Cardiac fibroblast (primary cell): ENCODE data around the gene TAF4B.

Experiments
- DNase-seq, 2 donors: peaks; one replicate each; pipeline versions ENCODE4 v3.0.0 to v3.0.0-alpha.2; 2010; ENCODE audit warnings: low read depth in 2 of 2
- H3K4me3 ChIP-seq, 2 donors: replicated peaks in 1 of 2; 1 replicate in 1 of 2; 2 replicates in 1 of 2; pipeline ENCODE4 v1.5.1; 2011; ENCODE audit warnings: low read depth in 2 of 2, low read length in 2 of 2, mild to moderate bottlenecking in 2 of 2, moderate library complexity in 1 of 2
- TF ChIP-seq, protein P1 (sequence below): IDR thresholded peaks from one replicate; pipeline ENCODE4 v1.5.1; 2011; ENCODE audit warnings: low read depth, mild to moderate bottlenecking, low read length, inconsistent platforms

Gene TAF4B

DNA sequence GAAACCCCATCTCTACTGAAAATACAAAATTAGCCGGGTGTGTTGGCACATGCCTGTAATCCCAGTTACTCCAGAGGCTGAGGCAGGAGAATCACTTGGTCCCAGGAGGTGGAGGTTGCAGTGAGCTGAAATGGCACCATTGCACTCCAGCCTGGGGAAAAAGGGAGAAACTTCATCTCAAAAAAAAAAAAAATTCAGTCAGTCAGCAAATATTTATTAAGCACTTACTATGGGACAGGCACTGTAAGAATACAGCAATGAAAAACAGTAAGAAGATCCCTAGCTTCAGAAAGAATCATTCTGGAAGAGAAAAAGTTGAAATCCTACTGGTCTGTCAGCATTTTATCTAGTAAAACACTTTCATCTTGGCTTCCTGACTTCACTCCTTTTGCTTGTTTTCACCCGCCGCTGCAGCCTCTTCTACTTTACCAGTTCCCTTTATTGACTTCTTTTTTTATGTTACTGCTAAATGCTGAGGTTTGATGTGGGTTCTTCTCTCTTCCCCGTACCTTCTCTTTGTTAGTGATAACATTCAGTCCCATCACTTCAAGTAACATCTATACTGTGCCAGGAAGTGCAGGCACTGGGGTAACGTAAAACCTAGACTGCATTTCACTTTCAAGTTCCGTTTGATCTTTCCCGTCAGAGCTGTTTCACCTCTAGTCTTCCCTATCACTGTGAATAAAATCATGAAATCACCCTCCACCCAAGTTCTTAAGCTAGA lies 10.8 kb upstream of the TAF4B start:
- TF ChIP-seq, protein P1, sequence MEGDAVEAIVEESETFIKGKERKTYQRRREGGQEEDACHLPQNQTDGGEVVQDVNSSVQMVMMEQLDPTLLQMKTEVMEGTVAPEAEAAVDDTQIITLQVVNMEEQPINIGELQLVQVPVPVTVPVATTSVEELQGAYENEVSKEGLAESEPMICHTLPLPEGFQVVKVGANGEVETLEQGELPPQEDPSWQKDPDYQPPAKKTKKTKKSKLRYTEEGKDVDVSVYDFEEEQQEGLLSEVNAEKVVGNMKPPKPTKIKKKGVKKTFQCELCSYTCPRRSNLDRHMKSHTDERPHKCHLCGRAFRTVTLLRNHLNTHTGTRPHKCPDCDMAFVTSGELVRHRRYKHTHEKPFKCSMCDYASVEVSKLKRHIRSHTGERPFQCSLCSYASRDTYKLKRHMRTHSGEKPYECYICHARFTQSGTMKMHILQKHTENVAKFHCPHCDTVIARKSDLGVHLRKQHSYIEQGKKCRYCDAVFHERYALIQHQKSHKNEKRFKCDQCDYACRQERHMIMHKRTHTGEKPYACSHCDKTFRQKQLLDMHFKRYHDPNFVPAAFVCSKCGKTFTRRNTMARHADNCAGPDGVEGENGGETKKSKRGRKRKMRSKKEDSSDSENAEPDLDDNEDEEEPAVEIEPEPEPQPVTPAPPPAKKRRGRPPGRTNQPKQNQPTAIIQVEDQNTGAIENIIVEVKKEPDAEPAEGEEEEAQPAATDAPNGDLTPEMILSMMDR = no peak
- no peak overlapping the region for H3K4me3 ChIP-seq
- no peak for DNase-seq

DNA sequence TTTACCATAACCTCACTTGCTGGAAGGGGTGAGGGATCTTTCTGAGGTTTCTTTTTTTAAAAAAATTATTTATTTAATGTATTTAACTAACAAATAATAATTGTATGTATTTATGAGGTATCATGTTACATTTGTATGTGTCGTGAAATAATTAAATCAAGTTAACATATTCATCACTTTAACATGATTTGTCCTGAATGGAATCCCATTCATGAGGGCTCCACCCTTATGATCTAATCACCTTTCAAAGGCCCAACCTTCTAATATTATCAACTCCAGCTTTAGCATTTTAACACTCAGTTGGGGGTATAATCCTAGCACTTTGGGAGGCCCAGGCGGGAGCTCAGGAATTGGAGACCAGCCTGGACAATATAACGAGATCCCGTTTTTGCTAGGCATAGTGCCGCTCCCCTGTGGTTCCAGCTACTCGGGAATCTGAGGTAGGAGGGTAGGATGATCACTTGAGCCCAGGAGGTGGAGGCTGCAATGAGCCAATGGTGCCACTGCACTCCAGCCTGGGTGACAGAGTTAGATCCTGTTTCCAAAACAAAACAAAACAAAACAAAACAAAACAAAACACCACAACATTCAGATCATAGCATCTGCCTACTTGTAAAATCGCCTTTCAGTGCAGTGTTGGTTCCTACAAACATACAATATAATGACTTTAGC lies 1.1 kb upstream of the TAF4B start:
- TF ChIP-seq, protein P1 = no peak
- no peak overlapping the region for H3K4me3 ChIP-seq
- DNase-seq = no peak

DNA sequence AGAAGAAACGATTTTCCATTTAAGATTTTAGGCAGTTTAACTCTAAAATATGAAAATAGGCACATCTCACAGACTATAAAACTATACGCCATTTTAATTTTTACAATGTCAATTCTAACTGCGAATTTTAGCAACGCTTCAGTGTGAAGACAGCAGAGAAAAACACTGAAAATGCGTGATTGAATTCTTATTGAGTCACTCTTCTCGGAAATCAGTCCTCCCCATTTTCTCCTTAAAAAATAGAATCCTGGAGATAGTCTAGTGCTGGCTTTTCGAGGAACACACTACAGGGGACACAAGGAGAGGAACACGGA lies 373 bp upstream of the TAF4B start:
- TF ChIP-seq, protein P1 = no peak

DNA sequence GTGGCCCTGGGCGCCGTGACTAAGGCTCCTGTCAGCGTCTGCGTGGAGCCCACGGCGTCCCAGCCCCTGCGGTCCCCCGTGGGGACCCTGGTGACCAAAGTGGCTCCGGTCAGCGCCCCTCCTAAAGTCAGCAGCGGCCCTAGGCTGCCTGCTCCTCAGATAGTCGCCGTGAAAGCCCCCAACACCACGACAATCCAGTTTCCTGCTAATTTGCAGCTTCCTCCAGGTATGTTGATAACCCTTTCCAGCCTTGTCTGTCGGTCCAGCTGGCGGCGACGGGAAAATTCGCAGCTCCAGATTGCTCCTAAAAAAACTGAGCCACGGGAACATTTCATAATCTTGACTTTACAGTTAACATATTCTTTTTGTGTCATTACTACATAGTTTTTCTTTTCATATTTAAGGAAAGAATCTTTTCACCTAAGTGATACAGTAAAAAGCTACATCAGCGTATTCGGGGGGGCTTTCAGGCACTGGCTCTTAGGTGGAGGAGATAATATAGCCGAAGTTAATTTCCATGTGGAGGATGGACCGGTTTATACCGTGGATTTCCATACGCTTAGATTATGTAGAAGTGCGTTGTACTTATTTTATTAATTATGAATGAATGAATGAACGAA lies 916 bp downstream of the TAF4B start:
- TF ChIP-seq, protein P1 = no peak
- H3K4me3 ChIP-seq = peak overlapping the region; percentile 87 to 89

More for the DNA sequence above, 373 bp upstream of the TAF4B start:
- DNase-seq = no peak
- peak overlapping the region; percentile 87 to 89 for H3K4me3 ChIP-seq

DNA sequence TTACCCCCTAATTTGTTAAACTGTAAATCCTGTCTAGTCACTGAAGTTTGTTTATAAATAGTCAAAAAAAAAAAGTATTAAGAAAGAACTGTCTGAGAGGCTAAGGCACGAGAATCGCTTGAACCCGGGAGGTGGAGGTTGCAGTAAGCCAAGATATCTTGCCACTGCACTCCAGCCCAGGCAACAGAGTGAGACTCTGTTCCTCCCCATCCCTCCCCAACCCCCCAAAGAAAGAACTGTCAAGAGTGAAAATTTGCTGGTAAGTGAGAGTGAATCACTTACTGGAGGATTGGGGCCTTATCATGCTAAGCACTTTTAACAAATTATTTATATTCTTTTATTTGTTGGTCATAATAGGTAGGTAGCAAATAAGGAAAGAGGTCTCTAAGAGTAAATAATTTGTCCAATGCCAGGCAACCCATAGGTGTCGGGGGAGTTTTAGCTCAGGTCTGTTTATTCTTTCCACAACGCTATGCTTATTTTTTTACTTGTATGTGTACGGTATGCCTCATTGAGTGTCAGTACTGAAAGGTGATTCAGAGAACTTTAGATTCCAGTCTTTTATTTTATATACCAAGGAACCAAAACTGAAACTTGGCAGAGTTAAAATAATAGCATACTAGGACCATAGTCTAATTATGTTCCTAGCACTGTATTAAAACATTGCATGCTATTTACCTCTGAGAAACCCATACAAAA lies 2.5 kb downstream of the TAF4B start:
- TF ChIP-seq, protein P1 = no peak
- no peak overlapping the region for H3K4me3 ChIP-seq
- DNase-seq = no peak

More for the DNA sequence above, 916 bp downstream of the TAF4B start:
- peak; percentile 11 to 22 for DNase-seq

DNA sequence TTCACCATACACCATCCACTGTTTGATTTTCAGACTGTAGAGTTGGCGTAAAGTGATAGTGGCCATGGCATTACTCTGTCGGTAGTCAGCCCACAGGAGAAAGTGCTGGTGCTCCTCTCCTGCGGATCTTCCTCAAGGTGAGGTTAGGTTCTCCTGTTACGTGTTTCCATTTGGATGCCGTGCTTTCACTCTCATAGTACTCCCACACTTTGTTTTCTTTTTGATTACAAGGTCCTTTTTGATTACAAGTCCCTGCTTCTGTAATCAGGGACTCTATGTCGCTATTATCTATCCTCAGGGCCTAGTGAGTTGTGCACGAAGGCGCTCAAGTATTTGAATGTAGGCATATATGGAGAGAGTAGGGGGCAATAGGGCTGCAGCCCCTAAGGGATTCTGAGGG lies 4.3 kb downstream of the TAF4B start:
- TF ChIP-seq, protein P1 = no peak
- H3K4me3 ChIP-seq = no peak overlapping the region
- DNase-seq = no peak
